HG02870 (cell line): ENCODE measurements around the gene THAP11.
A peak's percentile ranks its signal among the peaks of the same experiment; 100 is the strongest.
"Not testable (repeated sequence)": the region's sequence is repeated elsewhere in the genome, so short reads cannot be mapped to it uniquely, and the experiment has no call there.

Source experiments
- ATAC-seq: cut with Tn5 transposase; IDR thresholded peaks from one replicate; pipeline ENCODE4 v1.9.1; 2021; ENCODE audit warnings: mild to moderate bottlenecking, moderate library complexity; ENCODE audit not compliant: unreplicated experiment

Gene THAP11

DNA sequence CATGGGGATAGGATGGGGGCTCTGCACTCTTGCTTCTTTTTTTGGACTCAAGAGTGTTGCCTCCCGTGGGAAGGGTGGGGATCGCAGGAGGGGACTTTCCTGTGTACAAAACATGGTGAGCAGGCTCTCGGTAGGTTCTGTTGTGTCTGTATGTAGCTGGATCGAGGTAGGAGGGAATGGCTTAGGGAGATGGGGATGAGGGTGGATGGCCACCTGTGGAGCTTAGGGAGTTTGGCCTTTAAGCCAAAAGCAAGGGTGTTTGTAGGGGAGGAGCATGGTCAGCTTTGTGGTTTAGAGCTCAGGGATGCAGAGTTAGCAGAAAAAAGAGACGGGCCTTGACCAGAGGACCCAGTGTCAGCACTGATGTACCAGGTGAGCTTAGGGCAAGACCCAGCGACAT, 19.8 kb downstream of the THAP11 start:
- no peak for ATAC-seq

DNA sequence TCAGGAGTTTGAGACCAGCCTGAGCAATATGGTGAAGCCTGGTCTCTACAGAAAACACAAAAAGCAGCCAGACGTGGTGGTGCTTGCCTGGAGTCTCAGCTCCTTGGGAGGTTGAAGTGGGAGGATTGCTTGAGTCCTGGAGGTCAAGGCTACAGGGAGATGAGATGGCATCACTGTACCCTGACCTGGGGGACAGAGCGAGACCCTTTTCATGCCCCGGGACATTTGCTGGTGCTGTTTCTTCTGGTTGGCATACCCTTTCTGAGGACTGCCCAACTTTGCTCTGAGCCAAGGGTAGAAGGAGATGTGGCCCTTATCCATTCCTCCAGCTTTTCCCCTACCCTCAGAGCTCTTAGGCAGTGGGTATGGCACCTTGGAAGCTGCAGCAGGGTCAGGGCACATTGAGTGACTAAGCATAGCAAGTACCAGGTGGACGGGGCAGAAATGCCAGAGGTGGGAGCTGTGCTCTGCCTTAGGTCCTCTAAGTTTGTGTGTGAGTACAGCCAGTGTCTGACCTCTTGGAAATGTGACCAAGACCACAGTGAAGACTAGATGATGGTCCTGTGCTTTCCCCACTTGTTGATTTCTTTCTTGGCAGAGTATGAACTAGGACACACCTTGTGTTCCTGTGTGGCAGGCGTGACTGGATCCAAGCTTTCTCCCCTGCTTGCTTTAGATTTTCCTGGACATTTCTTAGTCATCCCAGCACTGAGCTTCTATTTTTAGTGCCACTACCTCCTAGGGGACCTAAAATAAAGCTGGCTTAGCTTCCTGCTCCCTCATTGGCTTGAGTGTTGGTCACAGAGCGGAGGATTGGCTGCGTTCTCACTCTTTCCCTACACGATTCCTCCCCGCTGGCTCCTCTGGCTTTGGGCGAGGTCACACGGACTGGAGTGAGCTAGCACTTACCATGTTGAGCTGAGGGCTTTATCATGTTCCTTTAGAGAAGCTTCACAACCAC, 20.8 kb downstream of the THAP11 start:
- ATAC-seq, result no peak

DNA sequence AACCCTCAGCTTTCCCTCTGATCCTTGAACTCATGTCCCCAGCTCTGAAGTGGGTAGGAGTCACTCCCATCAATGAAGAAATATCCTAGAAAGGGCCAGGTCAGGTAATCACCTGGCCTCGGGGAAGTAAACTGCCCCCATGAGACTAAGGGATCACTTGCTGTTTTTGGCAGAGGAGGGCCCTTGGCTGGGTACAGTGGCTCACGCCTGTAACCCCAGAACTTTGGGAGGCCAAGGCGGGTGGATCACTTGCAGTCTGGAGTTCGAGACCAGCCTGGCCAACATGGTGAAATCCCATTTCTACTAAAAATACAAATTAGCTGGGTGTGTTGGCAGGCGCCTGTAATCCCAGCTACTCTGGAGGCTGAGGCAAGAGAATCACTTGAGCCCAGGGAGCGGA, 21.9 kb downstream of the THAP11 start:
- ATAC-seq, result not testable (repeated sequence)

DNA sequence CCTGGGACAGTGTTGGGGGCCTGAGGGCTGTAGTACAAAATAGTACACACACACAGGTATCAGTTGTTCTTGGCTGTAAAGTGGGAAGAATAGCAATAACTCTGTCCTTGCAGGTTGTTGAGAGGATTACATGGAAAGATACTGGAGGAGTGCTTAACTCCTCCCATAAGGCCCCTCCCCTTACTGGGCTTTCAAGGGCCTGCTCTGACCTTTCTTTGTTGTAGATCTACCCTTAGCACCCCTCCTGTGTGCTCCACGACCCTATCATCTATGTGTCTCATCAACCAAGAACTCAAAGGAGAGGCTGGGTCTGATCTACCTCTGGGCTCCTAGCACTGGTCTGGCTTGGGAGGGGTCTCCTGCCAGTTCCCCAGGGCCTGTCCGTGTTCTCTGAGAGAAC, 22.5 kb downstream of the THAP11 start:
- ATAC-seq, result no peak

DNA sequence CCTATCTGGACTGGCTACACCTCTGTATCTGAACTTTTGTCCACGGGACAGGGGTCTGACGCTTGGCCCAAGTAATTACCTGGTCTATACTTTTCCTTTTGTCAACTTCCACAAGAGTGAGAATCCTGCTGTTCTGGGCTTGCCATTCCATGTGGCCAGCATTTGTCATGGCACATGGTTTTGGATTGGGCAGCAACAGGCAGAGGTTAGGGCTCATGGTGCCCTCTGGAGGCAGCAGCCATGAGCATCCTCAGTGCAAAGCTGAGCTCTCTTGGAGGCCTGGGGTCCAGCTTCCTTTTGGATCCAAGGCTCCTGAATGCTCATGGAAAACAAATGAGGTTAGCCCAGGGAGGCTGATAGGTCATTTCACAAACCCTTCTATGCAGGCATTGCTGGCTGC, 23.2 kb downstream of the THAP11 start:
- no peak for ATAC-seq

DNA sequence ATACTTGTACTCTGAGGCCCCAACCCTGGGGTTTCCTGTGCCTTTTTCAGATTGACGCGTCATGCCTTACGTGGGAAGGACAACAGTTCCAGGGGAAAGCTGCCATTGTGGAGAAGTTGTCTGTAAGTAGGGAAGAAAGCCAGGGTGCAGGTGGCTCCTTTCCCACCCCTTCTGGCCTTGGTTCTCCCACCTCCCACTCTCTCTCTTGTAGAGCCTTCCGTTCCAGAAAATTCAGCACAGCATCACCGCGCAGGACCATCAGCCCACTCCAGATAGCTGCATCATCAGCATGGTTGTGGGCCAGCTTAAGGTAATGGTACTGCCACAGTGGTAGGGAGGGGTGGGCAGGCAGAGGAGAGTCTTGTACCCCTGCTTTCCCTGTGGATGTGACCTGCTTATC, 26.2 kb downstream of the THAP11 start:
- ATAC-seq, result no peak

DNA sequence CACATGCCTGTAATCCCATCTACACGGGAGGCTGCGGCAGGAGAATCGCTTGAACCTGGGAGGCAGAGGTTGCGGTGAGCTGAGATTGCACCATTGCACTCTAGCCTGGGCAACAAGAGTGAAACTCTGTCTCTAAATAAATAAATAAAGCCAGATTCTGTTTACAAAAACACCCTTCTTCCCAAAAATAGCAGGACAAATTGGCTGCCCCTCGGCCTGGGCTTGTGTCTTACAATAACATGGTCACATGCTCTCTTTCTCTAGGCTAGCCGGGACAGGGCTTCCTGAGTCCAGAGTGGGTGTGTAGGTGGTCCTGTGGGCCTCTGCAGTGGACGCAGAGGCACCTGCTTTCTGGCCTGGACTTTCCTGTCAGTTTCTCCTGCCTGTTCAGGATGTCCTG, 27.5 kb downstream of the THAP11 start:
- ATAC-seq, result no peak

DNA sequence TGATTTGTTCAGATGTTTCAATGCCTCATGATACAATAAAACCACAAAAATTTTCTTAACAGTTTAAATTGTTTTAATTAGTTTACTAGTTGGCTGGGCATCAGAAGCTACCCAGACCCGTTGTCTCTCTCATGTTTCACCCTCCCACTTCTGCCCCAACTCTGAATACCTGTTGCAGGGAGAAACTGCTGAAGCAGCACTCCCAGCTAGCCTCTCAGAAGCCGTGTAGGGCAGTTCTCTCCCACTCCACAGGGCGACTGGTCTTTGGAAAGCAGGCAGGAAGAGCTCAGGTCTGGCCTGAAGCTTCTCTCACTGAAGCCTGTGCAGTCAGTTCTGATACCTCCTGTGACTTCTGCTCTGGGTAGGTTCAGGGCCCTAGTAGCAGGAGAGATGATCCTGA, 29.1 kb downstream of the THAP11 start:
- ATAC-seq, result no peak

DNA sequence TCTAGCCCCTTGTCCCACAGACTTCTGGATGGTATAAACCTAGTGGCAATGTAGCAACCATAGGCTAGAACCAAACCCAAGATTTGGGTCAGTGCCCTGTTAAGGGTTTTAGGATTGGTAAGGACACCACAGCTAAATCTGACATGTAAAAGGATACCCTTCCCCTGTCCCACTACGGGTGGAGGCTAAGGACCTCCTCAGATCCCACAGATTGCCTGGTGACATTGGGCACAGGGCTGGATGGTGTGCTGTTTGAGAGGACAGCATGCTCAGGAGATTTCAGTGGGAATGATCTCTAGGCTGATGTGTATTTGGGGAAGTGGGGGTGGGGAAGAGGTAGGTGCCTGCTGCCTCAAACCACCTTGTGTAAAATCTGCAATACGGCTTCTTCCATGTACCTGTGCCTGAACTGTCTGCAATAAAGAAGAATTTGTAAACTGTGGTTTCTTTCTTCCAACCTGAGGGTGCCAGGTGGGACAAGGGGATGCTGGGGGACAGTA, 30.1 kb downstream of the THAP11 start:
- ATAC-seq, result no peak

DNA sequence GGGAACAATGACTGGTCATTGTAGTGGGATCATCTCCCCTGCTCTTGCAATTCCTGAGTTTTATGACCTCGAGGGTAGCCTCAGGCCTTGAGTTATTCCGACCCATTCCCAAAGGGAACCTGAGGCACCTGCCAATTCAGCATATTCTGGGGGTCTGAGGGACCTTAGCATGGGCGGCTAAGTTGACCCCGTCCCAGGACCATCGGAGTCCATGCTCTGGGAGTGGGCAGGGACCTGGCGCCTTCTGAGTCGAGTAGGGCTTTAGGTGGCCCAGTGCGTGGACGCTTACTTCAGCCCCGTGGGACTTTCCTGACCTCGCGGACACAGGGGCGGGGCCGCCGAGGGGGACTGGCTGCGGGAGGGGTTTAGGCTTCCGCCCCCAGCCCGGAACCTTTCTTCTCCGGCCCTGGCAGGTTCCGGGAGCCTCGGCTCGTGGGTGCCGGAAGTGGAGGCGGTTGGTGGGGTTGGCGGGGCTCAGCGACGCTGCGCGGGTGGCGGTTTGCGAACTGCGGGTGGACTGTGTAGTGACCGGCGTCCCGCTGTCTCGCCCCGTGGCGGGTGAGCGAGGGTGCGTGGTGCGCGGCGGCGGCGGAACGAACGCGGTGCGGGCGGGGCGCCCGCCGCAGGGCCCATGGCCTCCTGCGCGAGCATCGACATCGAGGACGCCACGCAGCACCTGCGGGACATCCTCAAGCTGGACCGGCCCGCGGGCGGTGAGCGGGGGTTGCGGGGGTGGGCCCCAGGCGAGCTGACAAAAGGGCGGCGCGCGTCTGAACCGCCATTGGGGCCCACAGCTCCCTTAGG, 30.7 kb downstream of the THAP11 start, which contains the start of gene EDC4:
Gene EDC4 (plus strand): TSS at position 422 of the 804 bp plus-strand sequence. CDS start 210 bp downstream, at position 632.
- peak; percentile 59 for ATAC-seq

DNA sequence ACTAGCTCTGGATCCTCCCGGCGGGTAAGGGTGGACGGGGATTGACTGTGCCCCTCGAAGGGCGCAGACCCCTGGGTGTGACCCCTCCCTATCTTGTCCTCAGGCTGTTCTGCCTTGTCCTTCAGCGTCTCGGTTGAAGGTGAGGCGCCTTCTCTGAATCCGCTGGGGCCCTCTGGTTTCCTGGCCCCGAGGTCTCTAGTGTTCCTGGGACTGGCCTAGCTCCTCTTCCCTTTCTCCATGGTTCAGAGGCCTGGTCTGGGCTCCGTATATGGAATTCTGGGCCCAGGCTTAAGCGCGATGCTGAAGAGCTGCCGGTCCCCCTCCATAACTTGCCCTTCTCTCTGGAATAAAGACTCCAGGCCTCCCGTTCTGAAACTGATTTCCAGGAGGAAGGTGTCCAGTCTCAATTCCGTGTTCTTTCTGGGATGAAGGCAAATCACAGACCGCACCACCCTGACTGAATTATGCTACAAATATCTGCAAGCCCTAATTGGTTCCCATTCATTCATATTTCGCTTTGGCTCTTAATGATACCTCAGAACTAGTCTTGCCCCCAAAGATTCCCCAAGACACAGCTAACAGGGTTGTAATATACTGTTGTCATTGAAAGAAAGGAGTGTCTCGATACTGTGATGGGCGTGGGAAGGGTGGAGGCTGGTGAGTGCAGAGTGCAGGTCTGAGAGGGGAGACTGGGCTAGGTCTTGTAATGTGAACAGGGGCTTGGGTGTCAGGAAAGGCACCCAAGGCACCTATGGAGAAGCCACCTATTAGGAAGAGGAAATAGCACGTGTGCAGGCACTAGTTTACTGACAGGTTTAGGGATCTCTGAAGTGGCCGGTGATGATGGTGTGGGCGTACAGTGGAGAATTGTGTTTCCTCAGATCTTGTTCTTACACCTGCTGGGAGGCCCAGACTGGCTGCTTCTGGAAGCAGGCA, 31.6 kb downstream of the THAP11 start:
- no peak for ATAC-seq

DNA sequence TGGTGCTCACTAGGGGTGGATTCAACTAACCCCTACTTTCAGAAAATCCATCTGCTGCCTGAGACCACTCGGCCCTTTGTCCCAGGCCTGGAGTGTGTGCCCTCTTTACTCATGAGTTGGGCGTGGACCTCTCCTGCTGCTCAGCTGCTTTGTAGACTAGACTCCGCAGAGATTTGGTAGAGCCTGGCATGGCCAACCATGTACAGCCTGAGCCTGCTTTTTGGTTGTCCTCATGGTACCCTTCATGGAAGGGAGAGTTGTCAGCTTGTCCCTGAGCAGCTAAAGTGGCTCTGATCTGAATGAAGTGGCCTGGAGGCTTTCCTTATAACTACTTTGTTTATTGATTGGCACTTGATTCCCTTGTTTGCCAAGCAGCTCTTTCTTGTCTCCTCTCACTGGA, 32.3 kb downstream of the THAP11 start:
- no peak for ATAC-seq

DNA sequence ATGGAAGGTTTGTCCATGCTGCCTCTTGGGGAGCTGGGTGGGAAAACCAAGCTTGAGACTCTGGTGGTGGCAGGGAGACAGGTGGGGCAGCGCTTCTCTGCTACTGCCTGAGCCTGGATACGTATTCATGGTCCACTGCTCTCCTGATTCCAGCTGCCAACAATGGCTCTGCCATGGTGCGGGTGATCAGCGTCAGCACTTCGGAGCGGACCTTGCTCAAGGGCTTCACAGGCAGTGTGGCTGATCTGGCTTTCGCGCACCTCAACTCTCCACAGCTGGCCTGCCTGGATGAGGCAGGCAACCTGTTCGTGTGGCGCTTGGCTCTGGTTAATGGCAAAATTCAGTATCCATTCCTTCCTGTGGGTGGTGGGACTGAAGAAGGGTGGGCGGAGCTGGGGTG, 34.9 kb downstream of the THAP11 start:
- ATAC-seq, result no peak

DNA sequence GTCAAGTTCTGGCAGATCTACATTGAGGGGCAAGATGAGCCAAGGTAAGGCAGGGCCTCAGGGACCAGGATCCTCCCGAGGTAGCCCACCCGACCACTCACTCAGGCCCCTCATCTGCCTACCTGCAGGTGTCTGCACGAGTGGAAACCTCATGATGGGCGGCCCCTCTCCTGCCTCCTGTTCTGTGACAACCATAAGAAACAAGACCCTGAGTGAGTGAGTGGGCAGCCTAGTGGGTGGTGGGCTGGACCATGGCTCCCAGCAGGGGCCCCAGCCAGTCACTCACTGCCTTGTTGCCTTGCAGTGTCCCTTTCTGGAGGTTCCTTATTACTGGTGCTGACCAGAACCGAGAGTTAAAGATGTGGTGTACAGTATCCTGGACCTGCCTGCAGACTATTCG, 36.1 kb downstream of the THAP11 start:
- ATAC-seq, result no peak

DNA sequence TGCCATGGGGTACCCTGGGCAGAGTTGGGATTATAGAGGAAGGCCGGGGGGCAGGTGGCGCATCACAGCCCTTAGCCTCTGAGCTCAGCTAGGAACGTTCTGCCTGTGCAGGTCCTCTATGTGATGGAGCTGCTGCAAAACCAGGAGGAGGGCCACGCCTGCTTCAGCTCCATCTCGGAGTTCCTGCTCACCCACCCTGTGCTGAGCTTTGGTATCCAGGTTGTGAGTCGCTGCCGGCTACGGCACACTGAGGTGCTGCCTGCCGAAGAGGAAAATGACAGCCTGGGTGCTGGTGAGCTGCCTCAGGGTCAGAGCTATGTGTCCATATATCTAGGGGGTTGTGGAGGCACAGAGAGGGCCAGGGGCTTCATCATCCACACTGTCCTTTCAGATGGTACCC, 36.7 kb downstream of the THAP11 start:
- no peak for ATAC-seq

DNA sequence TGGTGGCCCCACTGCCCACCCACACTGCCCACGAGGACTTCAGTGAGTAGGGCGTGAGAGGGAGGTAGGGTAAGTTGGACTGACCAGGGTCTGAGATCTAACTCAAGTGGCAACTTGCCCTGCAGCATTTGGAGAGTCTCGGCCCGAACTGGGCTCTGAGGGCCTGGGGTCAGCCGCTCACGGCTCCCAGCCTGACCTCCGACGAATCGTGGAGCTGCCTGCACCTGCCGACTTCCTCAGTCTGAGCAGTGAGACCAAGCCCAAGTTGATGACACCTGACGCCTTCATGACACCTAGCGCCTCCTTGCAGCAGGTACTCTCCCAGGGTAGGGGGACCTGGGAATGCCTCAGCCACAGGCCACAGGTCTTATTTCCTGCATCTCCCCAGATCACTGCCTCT, 37.3 kb downstream of the THAP11 start:
- ATAC-seq, result no peak

DNA sequence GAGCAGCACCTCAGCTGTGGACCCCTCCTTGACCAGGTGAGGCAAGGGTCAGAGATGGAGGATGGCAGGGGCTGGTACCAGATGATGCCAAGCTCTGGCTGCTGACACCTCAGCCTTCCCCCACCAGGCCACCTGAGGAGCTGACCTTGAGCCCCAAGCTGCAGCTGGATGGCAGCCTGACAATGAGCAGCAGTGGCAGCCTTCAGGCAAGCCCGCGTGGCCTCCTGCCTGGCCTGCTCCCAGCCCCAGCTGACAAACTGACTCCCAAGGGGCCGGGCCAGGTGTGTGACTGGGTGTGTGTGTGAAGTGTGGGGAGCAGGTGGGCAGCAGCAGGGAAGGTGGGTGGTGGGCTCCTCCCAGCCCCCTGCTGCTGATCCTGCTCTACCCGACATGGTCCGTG, 37.8 kb downstream of the THAP11 start:
- ATAC-seq, result no peak

DNA sequence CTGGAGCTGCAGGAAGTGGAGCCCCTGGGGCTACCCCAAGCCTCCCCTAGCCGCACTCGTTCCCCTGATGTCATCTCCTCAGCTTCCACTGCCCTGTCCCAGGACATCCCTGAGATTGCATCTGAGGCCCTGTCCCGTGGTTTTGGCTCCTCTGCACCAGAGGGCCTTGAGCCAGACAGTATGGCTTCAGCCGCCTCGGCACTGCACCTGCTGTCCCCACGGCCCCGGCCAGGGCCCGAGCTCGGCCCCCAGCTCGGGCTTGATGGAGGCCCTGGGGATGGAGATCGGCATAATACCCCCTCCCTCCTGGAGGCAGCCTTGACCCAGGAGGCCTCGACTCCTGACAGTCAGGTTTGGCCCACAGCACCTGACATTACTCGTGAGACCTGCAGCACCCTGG, 38.5 kb downstream of the THAP11 start:
- no peak for ATAC-seq

DNA sequence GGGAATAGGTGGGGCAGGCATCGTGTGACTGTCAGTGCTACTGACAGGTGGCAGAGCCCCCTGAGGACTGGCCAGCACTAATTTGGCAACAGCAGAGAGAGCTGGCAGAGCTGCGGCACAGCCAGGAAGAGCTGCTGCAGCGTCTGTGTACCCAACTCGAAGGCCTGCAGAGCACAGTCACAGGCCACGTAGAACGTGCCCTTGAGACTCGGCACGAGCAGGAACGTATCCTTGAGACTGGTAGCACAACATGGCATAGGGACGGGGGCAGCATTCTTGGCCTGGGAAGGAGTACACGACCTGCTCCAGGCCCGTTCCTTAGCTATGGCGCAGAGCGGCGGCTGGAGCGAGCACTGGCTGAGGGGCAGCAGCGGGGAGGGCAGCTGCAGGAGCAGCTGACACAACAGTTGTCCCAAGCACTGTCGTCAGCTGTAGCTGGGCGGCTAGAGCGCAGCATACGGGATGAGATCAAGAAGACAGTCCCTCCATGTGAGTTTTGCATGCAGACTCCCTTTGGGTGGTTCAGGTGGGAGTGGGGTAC, 39.6 kb downstream of the THAP11 start:
- no peak for ATAC-seq

DNA sequence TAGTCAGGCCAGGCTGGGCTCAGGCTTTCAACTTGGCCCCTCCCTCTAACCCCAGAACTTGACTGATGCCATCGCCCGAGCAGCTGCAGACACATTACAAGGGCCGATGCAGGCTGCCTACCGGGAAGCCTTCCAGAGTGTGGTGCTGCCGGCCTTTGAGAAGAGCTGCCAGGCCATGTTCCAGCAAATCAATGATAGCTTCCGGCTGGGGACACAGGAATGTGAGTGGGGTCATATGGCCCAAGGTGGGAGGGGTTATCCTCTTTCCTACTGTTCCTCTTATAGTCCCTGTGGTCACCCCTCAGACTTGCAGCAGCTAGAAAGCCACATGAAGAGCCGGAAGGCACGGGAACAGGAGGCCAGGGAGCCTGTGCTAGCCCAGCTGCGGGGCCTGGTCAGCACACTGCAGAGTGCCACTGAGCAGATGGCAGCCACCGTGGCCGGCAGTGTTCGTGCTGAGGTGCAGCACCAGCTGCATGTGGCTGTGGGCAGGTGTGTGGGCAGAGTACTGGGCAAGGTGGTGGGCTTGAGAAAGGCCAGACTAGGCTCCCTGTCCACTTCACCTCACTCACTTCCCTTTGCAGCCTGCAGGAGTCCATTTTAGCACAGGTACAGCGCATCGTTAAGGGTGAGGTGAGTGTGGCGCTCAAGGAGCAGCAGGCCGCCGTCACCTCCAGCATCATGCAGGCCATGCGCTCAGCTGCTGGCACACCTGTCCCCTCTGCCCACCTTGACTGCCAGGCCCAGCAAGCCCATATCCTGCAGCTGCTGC, 40.4 kb downstream of the THAP11 start:
- ATAC-seq, result no peak
